SU-DHL-6 (cell line): ENCODE results near the gene ARMH4.
"Not testable (repeated sequence)": the region's sequence is repeated elsewhere in the genome, so short reads cannot be mapped to it uniquely, and the experiment has no call there.

Source experiments
- CTCF ChIP-seq: fragments of 200-600 bp; sonication (generic); IDR thresholded peaks from one replicate; pipeline ENCODE4 v1.5.1; 2017; ENCODE audit warnings: antibody characterized with exemption, mild to moderate bottlenecking, low read length, moderate library complexity; ENCODE audit not compliant: insufficient read depth, poor library complexity, severe bottlenecking
- EZH2phosphoT487 ChIP-seq: fragments of 200-600 bp; sonication (generic), shearing (Covaris generic); conservative IDR thresholded peaks from 2 replicates; pipeline ENCODE4 v1.6.1; 2018; ENCODE audit warnings: mild to moderate bottlenecking, antibody characterized with exemption, low read length, moderate library complexity, mixed read lengths

GRCh38 chr14:58122546-58122945, 29.5 kb downstream of the ARMH4 start:
- TF ChIP-seq CTCF, EZH2phosphoT487: not testable (repeated sequence)
